Transverse colon (tissue), 4 donors: ENCODE results near the gene TMEM131L. TPM values are rescaled to one million over a fixed set of nuclear protein-coding genes. Genes with fewer than 3 reads are reported as not detected.

Experiments used
- DNase-seq: peaks from one replicate; pipeline ENCODE4 v3.0.0-alpha.2; 2019
- H3K27ac ChIP-seq, 4 donors: fragments of 200-600 bp; sonication (generic); 2 replicates each; pipeline ENCODE4 v1.5.1; 2016 to 2018; ENCODE audit warnings: inconsistent platforms in 4 of 4
- H3K27me3 ChIP-seq: fragments of 200-600 bp; sonication (generic); 2 replicates; pipeline ENCODE4 v1.5.1; 2017; ENCODE audit warnings: inconsistent platforms
- H3K36me3 ChIP-seq, 4 donors: fragments of 200-600 bp; sonication (generic); 2 replicates each; pipeline ENCODE4 v1.5.1; 2017 to 2019; ENCODE audit warnings: inconsistent platforms in 4 of 4
- H3K4me1 ChIP-seq, 4 donors: fragments of 200-600 bp; sonication (generic); 2 replicates each; pipeline ENCODE4 v1.5.1; 2017 to 2020; ENCODE audit warnings: inconsistent platforms in 4 of 4
- H3K4me3 ChIP-seq, 4 donors: fragments of 200-600 bp; sonication (generic); 1 replicate in 1 of 4; 2 replicates in 3 of 4; pipeline versions ENCODE4 v1.5.1 to v1.6.1; 2017 to 2019; ENCODE audit warnings: inconsistent platforms in 4 of 4
- H3K9me3 ChIP-seq, 2 donors: fragments of 200-600 bp; sonication (generic); 2 replicates each; pipeline ENCODE4 v1.5.1; 2017 to 2019; ENCODE audit warnings: inconsistent platforms in 2 of 2
- CTCF ChIP-seq, 5 experiments: fragments of 200-600 bp in 3 of 5; fragments of 450-650 bp in 2 of 5; sonication (generic) in 3 of 5; IDR thresholded peaks; 1 replicate in 2 of 5; 2 replicates in 3 of 5; pipeline ENCODE4 v1.5.1; 2016 to 2017; ENCODE audit warnings: antibody characterized with exemption in 5 of 5, inconsistent platforms in 3 of 5, mild to moderate bottlenecking in 2 of 5, moderate library complexity in 1 of 5
- EP300 ChIP-seq: sonication (generic); formaldehyde crosslinking; IDR thresholded peaks from one replicate; pipeline ENCODE4 v1.6.1; 2017; ENCODE audit warnings: antibody characterized with exemption, low read depth
- POLR2A ChIP-seq: fragments of 450-650 bp; IDR thresholded peaks from one replicate; pipeline ENCODE4 v1.6.1; 2016; ENCODE audit warnings: antibody characterized with exemption, mild to moderate bottlenecking, moderate library complexity
- POLR2AphosphoS5 ChIP-seq, 3 donors: sonication (generic); formaldehyde crosslinking; IDR thresholded peaks; one replicate each; pipeline ENCODE4 v1.6.1; 2016; ENCODE audit warnings: antibody characterized with exemption in 3 of 3
- WGBS, 2 donors: methylation state at CpG; one replicate each; pipeline ENCODE4 v1.1.5; 2018; ENCODE audit warnings: low coverage in 1 of 2; 5-methylcytosine and 5-hydroxymethylcytosine counted together
- in situ Hi-C, 4 donors: fragments of 200-750 bp; cut with MboI; loops; one replicate each; pipeline versions ENCODE4 v1.15.0 to v1.15.1; 2017; ENCODE audit warnings: low sequenced_read_pairs in 3 of 4, low pct_ligation_motif_present in 1 of 4, low pct_unique_long_range_greater_than_20kb in 1 of 4
- intact Hi-C: fragments of 100-400 bp; cut with DNase I; formaldehyde crosslinking; loops from one replicate; pipeline ENCODE4 v1.15.1; 2023; ENCODE audit warnings: low total_unique reads
- total RNA-seq, 4 donors: library from RNA; depleted of rRNA; stranded (reverse); fragments of >200 nt; gene quantifications; one replicate each; pipeline ENCODE4 v1.1.0, GENCODE V29; 2016

Gene TMEM131L
- total RNA-seq, 4 donors from 2014 or later: 5.2 to 14.8 (median 8.3) TPM

GRCh38 chr4:153610623-153611376 is 144.6 kb downstream of the TMEM131L start:
- DNase-seq: no peak
- H3K4me3 ChIP-seq: no peak overlapping the region
- 83 to 100% methylated on average over 1 to 5 of the region's 5 CpGs for WGBS, 2 donors
- H3K4me1 ChIP-seq: peaks cover 0 to 10% (median 0%) of the 10 kb centered on the region in 4 donors
- peaks cover 0 to 12% (median 0%) of the 10 kb centered on the region in 4 donors for H3K36me3 ChIP-seq
- intact Hi-C loops: loop anchor here (1.0 kb wide), 1 partner anchor 19 kb away; no protein-coding TSS in a partner anchor
- in situ Hi-C loops: no loop called here
- H3K9me3 ChIP-seq: no peaks in the 10 kb centered on the region
- no peak overlapping the region for H3K27ac ChIP-seq
- TF ChIP-seq POLR2A: no peak
- TF ChIP-seq POLR2AphosphoS5 (IDR thresholded peaks at IDR 0.05): no peak
- no peak for TF ChIP-seq EP300
- TF ChIP-seq CTCF (IDR thresholded peaks at IDR 0.05): no peak
- no peaks in the 10 kb centered on the region for H3K27me3 ChIP-seq

- TF ChIP-seq EP300 (no peak), POLR2AphosphoS5 (IDR thresholded peaks at IDR 0.05) (no peak), CTCF (IDR thresholded peaks at IDR 0.05) (no peak), POLR2A (no peak)
- Histone ChIP-seq H3K4me1 (peaks cover 0 to 10% (median 0%) of the 10 kb centered on the region in 4 donors), H3K9me3 (no peaks in the 10 kb centered on the region), H3K36me3 (peaks cover 0 to 12% (median 0%) of the 10 kb centered on the region in 4 donors), H3K27me3 (no peaks in the 10 kb centered on the region), H3K4me3 (no peak overlapping the region), H3K27ac (no peak overlapping the region)
- intact Hi-C loops: loop anchor here (1.0 kb wide), 1 partner anchor 18 kb away; no protein-coding TSS in a partner anchor
- 73 to 84% methylated on average over 2 to 3 of the region's 3 CpGs for WGBS, 2 donors
- no peak for DNase-seq
- in situ Hi-C loops: no loop called here
These were observed 145.5 kb downstream of the TMEM131L start for GRCh38 chr4:153611679-153612078.

- H3K4me1 ChIP-seq: peaks cover 0 to 10% (median 0%) of the 10 kb centered on the region in 4 donors
- intact Hi-C loops: no loop called here
- DNase-seq: no peak
- H3K4me3 ChIP-seq: no peak overlapping the region
- in situ Hi-C loops: no loop called here
- TF ChIP-seq POLR2AphosphoS5 (IDR thresholded peaks at IDR 0.05): no peak
- TF ChIP-seq EP300: no peak
- TF ChIP-seq POLR2A: no peak
- TF ChIP-seq CTCF (IDR thresholded peaks at IDR 0.05): no peak
- no peak overlapping the region for H3K27ac ChIP-seq
- H3K9me3 ChIP-seq: no peaks in the 10 kb centered on the region
- no peaks in the 10 kb centered on the region for H3K27me3 ChIP-seq
- H3K36me3 ChIP-seq: peaks cover 0 to 12% (median 0%) of the 10 kb centered on the region in 4 donors
- WGBS, 2 donors: 81 to 88% methylated on average over 2 of the region's 2 CpGs
These were observed 146.7 kb downstream of the TMEM131L start for GRCh38 chr4:153612878-153613277.

- no peak for TF ChIP-seq POLR2A
- no peak for TF ChIP-seq CTCF (IDR thresholded peaks at IDR 0.05)
- no peak for TF ChIP-seq EP300
- no peak for TF ChIP-seq POLR2AphosphoS5 (IDR thresholded peaks at IDR 0.05)
- no peak for DNase-seq
- intact Hi-C loops (no loop called here), in situ Hi-C loops (no loop called here)
- Histone ChIP-seq H3K4me1 (no peaks in the 10 kb centered on the region), H3K27me3 (no peaks in the 10 kb centered on the region), H3K4me3 (no peak overlapping the region), H3K36me3 (peaks cover 0 to 12% (median 0%) of the 10 kb centered on the region in 4 donors), H3K27ac (no peak overlapping the region), H3K9me3 (no peaks in the 10 kb centered on the region)
- 77 to 87% methylated on average over 6 to 8 of the region's 8 CpGs for WGBS, 2 donors
These were observed 149.9 kb downstream of the TMEM131L start for GRCh38 chr4:153616006-153616555.
